IPS-NIHi7 (cell line): ENCODE measurements around the gene ENTPD2.
"Not testable (repeated sequence)": the region's sequence is repeated elsewhere in the genome, so short reads cannot be mapped to it uniquely, and the experiment has no call there.

Source experiments
- DNase-seq: peaks from one replicate; pipeline ENCODE4 v3.0.0; 2012; ENCODE audit warnings: mixed read lengths; ENCODE audit errors: extremely low spot score

The ENTPD2 gene

DNA sequence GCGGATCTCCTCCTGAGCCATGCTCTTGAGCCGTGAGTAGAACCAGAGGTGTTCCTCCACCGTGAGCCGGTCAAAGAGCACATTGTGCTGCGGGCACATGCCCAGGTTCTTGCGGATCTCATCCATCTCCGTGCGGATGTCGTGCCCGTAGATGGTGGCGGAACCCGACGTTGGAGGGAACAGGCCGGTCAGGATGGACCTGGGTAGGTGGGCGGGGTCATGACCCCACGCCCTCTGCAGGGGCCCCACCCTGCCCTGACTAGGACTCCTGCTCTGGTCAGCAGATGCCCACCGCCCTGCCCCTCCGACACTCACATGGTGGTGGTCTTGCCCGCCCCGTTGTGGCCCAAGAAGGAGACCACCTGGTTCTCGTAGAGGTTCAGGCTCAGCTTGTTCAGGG lies 37.9 kb downstream of the ENTPD2 start:
- no peak for DNase-seq

- no peak for DNase-seq
Measured at GRCh38 chr9:137015540-137015930, 38.3 kb downstream of the ENTPD2 start.

- DNase-seq, result no peak
Measured at GRCh38 chr9:137014776-137015539, 38.9 kb downstream of the ENTPD2 start.

GRCh38 chr9:137014166-137014565 lies 39.7 kb downstream of the ENTPD2 start:
- no peak for DNase-seq

- no peak for DNase-seq
Measured at GRCh38 chr9:137013571-137013940, 40.3 kb downstream of the ENTPD2 start.

GRCh38 chr9:137012694-137013570 lies 40.9 kb downstream of the ENTPD2 start:
- peak; percentile 90 for DNase-seq

DNA sequence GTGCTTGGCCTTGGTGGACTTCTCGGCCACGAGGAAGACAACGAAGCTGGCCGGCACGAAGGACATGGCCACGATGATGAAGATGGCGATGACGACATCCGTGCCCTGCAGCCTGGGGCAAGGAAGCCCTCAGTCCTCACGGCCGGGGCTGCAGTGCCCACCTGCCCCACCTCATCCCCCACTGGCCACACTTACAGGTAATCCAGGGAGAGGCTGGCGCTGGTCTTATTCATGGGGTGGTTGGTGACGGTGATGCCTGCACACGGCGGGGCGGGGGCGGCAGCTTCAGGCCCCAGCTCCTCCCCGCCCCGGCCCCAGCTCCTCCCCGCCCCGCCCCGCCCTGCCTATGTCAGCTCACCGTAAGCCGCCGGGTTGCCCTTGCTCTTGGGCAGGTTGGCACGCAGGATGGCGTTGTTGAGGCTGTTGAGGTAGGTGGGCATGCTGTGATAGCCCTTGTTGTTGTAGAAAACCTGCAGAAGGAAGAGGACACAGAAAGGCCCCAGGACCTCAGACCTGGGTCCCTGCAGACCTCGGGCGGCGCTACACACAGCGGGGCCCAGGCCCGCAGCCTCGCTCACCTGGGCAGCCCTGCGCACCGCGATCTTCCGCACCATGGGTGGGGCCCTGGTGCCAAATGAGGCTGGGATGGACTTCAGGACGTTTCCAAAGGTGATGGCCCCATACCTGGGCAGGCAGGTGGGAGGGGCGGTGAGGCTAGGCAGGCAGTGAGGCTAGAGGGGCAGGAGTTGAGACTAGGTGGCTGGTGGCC lies 41.8 kb downstream of the ENTPD2 start:
- no peak for DNase-seq

DNA sequence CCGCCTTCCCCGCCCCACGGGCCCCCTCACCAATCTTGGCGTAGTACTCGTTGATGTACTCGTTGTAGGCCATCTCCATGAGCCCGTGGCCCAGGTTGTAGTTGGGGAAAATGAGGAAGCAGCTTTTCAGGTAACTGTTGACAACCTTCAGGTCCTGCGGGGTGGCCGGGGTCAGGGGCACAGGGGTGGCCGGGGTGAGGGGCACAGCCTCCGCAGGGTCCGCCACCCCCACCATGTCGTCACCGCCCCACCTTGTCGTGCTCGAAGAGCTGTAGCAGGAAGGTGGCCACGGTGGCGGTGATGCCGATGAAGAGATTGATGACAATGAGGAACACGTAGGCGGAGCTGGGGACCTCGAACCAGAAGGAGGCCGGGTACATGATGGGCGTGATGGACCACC lies 42.7 kb downstream of the ENTPD2 start:
- no peak for DNase-seq

GRCh38 chr9:137009938-137010732 lies 43.7 kb downstream of the ENTPD2 start:
- DNase-seq, result no peak

- no peak for DNase-seq
Measured at GRCh38 chr9:137009217-137009616, 44.6 kb downstream of the ENTPD2 start.

DNA sequence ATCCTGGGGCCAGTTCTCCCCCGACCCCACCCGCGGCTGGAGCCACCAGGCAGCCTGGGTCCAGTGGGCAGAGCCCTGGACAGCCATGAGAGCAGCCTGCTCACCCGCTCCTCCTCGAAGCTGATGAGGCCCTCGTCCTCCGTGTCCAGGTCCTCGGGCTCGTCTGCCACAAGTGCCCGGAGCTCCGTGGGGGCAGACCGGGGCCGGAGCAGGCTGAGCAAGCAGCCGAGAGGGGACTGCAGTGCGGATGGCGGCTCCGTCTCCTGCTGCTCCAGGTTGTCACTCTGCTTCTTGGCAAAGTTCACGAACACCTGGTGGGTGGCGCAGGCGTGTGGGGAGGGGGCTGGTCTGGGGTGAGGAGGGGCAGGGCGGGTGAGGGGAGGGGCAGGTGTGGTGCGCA lies 45.5 kb downstream of the ENTPD2 start:
- no peak for DNase-seq

GRCh38 chr9:137007816-137008270 lies 46.0 kb downstream of the ENTPD2 start:
- DNase-seq, result no peak

DNA sequence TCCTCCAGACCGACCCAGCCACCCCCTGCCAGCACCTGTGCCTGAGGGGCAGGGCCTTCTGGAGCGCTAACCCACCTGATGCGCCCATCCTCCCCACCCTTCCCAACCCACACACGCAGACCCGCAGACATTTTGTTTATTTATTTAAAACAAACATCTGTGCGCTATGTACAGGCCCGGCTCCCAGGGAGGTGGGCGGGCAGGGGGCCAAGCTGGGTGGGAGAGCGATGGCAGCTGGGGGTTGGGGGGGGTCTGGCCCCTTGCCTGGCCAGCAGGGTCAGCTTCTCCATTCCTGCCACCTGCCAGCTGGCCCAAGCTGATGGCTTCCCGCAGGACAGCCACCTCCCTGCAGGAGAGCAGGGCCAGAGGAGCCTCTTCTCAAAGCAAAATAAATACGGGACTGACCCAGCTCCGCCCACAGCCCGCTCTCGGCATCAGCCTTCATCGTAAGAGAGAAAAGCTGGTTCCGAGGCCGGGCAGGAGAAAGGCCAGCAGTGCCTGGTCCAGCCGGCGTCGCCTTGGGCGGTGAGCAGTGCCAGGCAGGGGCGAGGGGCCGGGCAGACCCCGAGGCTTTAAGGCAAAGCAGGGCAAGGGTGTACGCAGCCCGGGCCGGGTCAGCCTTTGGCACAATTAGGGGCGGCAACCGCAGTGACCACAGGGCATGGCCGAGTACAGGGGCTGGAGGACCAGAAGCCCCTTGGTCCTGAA lies 46.6 kb downstream of the ENTPD2 start:
- no peak for DNase-seq

- DNase-seq, result no peak
Measured at GRCh38 chr9:137006116-137007003, 47.5 kb downstream of the ENTPD2 start.

GRCh38 chr9:137004285-137004684 lies 49.6 kb downstream of the ENTPD2 start:
- not testable (repeated sequence) for DNase-seq

DNA sequence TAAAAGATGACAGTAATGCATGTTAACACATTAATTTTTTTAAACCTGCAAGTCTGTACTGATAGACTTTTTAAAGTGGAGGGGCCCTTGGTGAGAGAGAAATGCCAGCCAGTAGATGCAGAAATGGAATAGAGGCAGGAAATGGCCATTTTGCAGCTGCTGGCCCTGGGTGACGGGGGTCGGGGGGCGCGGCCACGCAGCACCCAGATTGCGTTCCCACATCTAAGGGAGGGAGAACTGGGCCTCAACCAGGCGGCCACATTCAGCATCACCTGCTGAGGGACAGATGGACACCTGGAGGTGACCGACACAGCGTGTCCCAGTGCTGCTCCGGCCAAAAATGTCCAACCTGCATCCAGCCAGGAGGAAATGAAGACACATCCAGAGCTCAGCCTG lies 51.2 kb downstream of the ENTPD2 start:
- no peak for DNase-seq

DNA sequence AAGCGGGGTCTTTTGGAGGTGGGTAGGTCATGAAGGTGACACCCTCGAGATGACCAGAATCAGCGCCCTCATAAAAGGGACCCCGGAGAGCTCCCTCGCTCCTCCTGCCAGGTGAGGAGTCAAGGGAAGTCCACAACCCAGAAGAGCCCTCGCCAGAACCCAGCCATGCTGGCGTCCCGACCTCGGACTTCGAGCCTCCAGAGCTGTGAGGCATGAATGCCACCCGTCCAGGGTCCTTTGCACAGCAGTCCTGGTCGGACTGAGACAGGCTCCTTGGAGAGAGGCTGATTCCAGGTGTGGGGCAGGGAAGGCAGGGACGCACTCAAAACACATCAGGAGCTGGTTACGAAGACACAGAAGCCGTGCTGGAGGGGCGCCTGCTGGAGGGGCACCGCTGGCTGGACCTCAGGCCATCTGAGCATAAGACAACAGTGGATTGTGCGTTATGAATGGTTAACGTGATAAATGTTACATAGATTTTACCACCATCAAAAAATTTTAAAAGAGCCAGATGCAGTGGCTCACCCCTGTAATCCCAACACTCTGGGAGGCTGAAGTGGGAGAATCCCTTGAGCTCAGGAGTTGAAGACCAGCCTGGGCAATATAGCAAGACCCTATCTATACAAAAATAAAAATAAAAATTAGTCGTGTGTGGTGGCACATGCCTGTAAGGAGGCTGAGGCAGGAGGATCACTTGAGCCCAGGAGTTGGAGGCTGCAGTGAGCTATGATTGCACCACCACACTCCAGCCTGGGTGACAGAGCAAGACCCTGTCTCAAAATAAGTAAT lies 51.8 kb downstream of the ENTPD2 start:
- no peak for DNase-seq

- no peak for DNase-seq
Measured at GRCh38 chr9:137000177-137000930, 53.5 kb downstream of the ENTPD2 start.
